Muscle of arm (tissue), 12 donors: ENCODE results near the gene ZNF280D. TPM values are rescaled to one million over a fixed set of nuclear protein-coding genes. Genes with fewer than 3 reads are reported as not detected.

Experiments
- DNase-seq: peaks from one replicate; pipeline ENCODE4 v3.0.0-alpha.2; 2013
- polyA plus RNA-seq, 12 donors: library from polyadenylated mRNA; unstranded; fragments of 120-200 nt; gene quantifications; one replicate each; pipeline ENCODE4 v1.2.1, GENCODE V29; 2013; ENCODE audit not compliant: insufficient read length in 12 of 12

The ZNF280D gene
- polyA plus RNA-seq, 12 donors = 30.8 to 63.5 (median 46.1) TPM; not detected in 1

- DNase-seq = no peak
Observed at GRCh38 chr15:56648311-56648710, 85.0 kb downstream of the ZNF280D start.

GRCh38 chr15:56640549-56640948 lies 92.8 kb downstream of the ZNF280D start:
- DNase-seq = no peak

GRCh38 chr15:56640127-56640526 lies 93.2 kb downstream of the ZNF280D start:
- no peak for DNase-seq

- DNase-seq = no peak
Observed at GRCh38 chr15:56639631-56640030, 93.7 kb downstream of the ZNF280D start.

- no peak for DNase-seq
Observed at GRCh38 chr15:56631765-56632164, 101.5 kb downstream of the ZNF280D start.

GRCh38 chr15:56628893-56629532 lies 104.3 kb downstream of the ZNF280D start:
- no peak for DNase-seq

- DNase-seq = no peak
Observed at GRCh38 chr15:56619887-56620286, 113.4 kb downstream of the ZNF280D start.

- DNase-seq = no peak
Observed at GRCh38 chr15:56617628-56618027, 115.7 kb downstream of the ZNF280D start.

- DNase-seq = no peak
Observed at GRCh38 chr15:56616551-56616950, 116.8 kb downstream of the ZNF280D start.

GRCh38 chr15:56613811-56614210 lies 119.5 kb downstream of the ZNF280D start:
- DNase-seq = no peak

- DNase-seq = no peak
Observed at GRCh38 chr15:56608993-56609392, 124.3 kb downstream of the ZNF280D start.

- DNase-seq = no peak
Observed at GRCh38 chr15:56608140-56608778, 125.0 kb downstream of the ZNF280D start.

- no peak for DNase-seq
Observed at GRCh38 chr15:56602253-56602652, 131.1 kb downstream of the ZNF280D start.

GRCh38 chr15:56600380-56600779 lies 132.9 kb downstream of the ZNF280D start:
- no peak for DNase-seq

- DNase-seq = no peak
Observed at GRCh38 chr15:56598991-56599390, 134.3 kb downstream of the ZNF280D start.

- DNase-seq = no peak
Observed at GRCh38 chr15:56587686-56588085, 145.6 kb downstream of the ZNF280D start.

- DNase-seq = no peak
Observed at GRCh38 chr15:56586206-56586605, 147.1 kb downstream of the ZNF280D start.

GRCh38 chr15:56582785-56583184 lies 150.5 kb downstream of the ZNF280D start:
- no peak for DNase-seq

Other genes starting within 250 kb of the ZNF280D start
- gene TCF12, start 185.1 kb upstream of the ZNF280D start, polyA plus RNA-seq = 100 to 1,000 TPM in 11 of 12 donors, not detected in 1; 103 to 161 (median 152) TPM